Measurements from ENCODE around the gene IGDCC3. TPM values are rescaled to one million over a fixed set of nuclear protein-coding genes. Genes with fewer than 3 reads are reported as not detected.

The IGDCC3 gene
- total RNA-seq, 2 donors from 2014 or later = 7.9 to 13.5 TPM

DNA sequence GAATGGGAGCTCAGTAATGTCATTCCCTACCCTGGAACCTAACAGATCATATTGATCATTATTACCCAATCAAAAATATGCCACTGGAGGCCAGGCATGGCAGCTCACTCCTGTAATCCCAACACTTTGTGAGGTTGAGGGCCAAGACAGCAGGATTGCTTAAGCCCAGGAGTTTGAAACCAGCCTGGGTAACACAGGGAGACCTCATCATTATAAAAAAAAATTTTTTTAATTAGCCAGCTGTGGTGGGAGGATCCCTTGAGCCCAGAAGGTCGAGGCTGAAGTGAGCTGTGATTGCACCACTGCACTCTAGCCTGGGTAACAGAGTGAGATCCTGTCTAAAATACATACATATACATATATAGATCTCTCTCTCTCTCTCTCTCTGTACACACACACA lies 34.8 kb upstream of the IGDCC3 start:
- Histone ChIP-seq H3K36me3 (ENCODE audit: control insufficient read depth, insufficient read depth, low read length) (peaks cover 19% of the 10 kb centered on the region), H3K4me3 (ENCODE audit: low read length) (no peak overlapping the region), H3K27ac (ENCODE audit: low read depth, low read length) (no peak overlapping the region), H3K4me1 (ENCODE audit: control insufficient read depth, insufficient read depth, low read length) (peaks cover 36% of the 10 kb centered on the region), H3K9me3 (ENCODE audit: control insufficient read depth, low read length) (no peaks in the 10 kb centered on the region), H3K27me3 (ENCODE audit: control insufficient read depth, insufficient read depth, low read length, poor library complexity, severe bottlenecking) (no peaks in the 10 kb centered on the region), H3K9ac (ENCODE audit: extremely low read depth, low read length, poor library complexity, severe bottlenecking) (no peak overlapping the region)
- no peaks in the 10 kb centered on the region for H3K9me3 Mint-ChIP-seq
- 75% methylated on average over 1 of the region's 1 CpG; no CpG with 5 or more reads in 1 of the 2 experiments for WGBS, 2 experiments (ENCODE audit: insufficient coverage in 1 of 2, insufficient read length in 1 of 2)
- no peaks in the 10 kb centered on the region for H3K27me3 Mint-ChIP-seq (ENCODE audit: insufficient read depth)
- H3K27ac Mint-ChIP-seq = no peak overlapping the region
- H3K4me3 Mint-ChIP-seq = no peak overlapping the region
- no peak for TF ChIP-seq CTCF (conservative IDR thresholded peaks at IDR 0.05)
- DNase-seq = no peak
- peaks cover 3% of the 10 kb centered on the region for H3K36me3 Mint-ChIP-seq (ENCODE audit: low read depth)
- H3K4me1 Mint-ChIP-seq = peaks cover 50% of the 10 kb centered on the region

DNA sequence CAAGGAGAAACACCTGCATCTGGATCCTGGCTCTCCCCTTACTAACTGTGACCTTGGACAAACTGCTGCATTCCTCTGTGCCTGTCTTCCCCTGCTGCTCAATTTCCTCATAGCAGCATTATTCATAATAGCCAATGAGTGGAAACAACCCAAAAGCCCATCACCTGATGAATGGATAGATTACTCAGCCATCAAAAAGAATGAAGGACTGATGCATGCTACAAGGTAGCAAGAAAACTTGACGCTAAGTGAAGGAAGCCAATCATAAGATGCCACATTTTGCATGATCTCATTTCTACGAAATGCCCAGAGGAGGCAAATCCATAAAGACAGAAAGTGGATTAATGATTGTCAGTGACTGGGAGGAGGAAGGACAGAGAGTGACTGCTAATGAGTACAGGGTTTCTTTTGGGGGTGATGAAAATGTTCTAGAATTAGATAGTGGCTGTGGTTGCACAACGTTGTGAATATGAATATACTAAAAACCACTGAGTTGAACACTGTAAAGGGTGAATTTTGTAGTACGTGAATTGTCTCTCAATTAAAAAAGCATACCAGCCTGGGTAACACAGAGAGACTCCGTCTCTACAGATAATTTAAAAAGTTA lies 33.8 kb upstream of the IGDCC3 start:
- H3K9ac ChIP-seq (ENCODE audit: extremely low read depth, low read length, poor library complexity, severe bottlenecking) = no peak overlapping the region
- no peak overlapping the region for H3K27ac ChIP-seq (ENCODE audit: low read depth, low read length)
- H3K27ac Mint-ChIP-seq = peak overlapping the region; percentile 8
- no peaks in the 10 kb centered on the region for H3K27me3 ChIP-seq (ENCODE audit: control insufficient read depth, insufficient read depth, low read length, poor library complexity, severe bottlenecking)
- H3K9me3 Mint-ChIP-seq = no peaks in the 10 kb centered on the region
- peaks cover 6% of the 10 kb centered on the region for H3K36me3 Mint-ChIP-seq (ENCODE audit: low read depth)
- no peak overlapping the region for H3K4me3 ChIP-seq (ENCODE audit: low read length)
- H3K27me3 Mint-ChIP-seq (ENCODE audit: insufficient read depth) = no peaks in the 10 kb centered on the region
- no peak overlapping the region for H3K4me3 Mint-ChIP-seq
- WGBS, 2 experiments (ENCODE audit: insufficient coverage in 1 of 2, insufficient read length in 1 of 2) = 91 to 95% methylated on average over 4 to 5 of the region's 5 CpGs
- H3K4me1 Mint-ChIP-seq = peaks cover 40% of the 10 kb centered on the region
- H3K4me1 ChIP-seq (ENCODE audit: control insufficient read depth, insufficient read depth, low read length) = peaks cover 29% of the 10 kb centered on the region
- DNase-seq = no peak
- H3K36me3 ChIP-seq (ENCODE audit: control insufficient read depth, insufficient read depth, low read length) = peaks cover 20% of the 10 kb centered on the region
- no peaks in the 10 kb centered on the region for H3K9me3 ChIP-seq (ENCODE audit: control insufficient read depth, low read length)
- TF ChIP-seq CTCF (conservative IDR thresholded peaks at IDR 0.05) = no peak

DNA sequence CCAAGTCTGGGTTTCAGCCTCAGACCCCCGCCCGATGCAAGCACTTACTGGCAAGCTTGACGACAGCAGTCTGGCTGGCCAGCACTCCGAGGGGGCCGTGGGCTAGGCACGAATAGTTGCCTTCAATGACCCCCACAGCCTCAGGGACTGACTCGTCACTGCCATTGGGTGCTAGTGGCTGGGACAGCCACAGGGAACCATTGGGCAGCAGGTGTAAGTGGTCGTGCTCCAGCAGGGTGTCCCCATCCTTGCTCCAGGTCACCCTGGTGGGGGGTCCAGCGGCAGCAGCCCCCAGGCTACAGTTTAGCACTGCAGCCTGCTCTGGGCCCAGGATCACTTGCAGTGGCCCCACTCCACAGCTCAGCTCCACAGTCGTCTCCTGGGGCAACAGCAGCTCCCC lies 33.2 kb upstream of the IGDCC3 start:
- Histone ChIP-seq H3K9me3 (ENCODE audit: control insufficient read depth, low read length) (no peaks in the 10 kb centered on the region), H3K36me3 (ENCODE audit: control insufficient read depth, insufficient read depth, low read length) (peaks cover 25% of the 10 kb centered on the region), H3K9ac (ENCODE audit: extremely low read depth, low read length, poor library complexity, severe bottlenecking) (no peak overlapping the region), H3K27ac (ENCODE audit: low read depth, low read length) (no peak overlapping the region), H3K4me3 (ENCODE audit: low read length) (no peak overlapping the region), H3K27me3 (ENCODE audit: control insufficient read depth, insufficient read depth, low read length, poor library complexity, severe bottlenecking) (no peaks in the 10 kb centered on the region), H3K4me1 (ENCODE audit: control insufficient read depth, insufficient read depth, low read length) (peaks cover 25% of the 10 kb centered on the region)
- no peaks in the 10 kb centered on the region for H3K9me3 Mint-ChIP-seq
- H3K36me3 Mint-ChIP-seq (ENCODE audit: low read depth) = peaks cover 9% of the 10 kb centered on the region
- peaks cover 37% of the 10 kb centered on the region for H3K4me1 Mint-ChIP-seq
- H3K4me3 Mint-ChIP-seq = no peak overlapping the region
- TF ChIP-seq CTCF (conservative IDR thresholded peaks at IDR 0.05) = no peak
- H3K27me3 Mint-ChIP-seq (ENCODE audit: insufficient read depth) = no peaks in the 10 kb centered on the region
- DNase-seq = no peak
- H3K27ac Mint-ChIP-seq = no peak overlapping the region
- WGBS, 2 experiments (ENCODE audit: insufficient coverage in 1 of 2, insufficient read length in 1 of 2) = 82 to 87% methylated on average over 6 to 10 of the region's 10 CpGs

Measured in endodermal cell (in vitro differentiated cells).